Measurements from ENCODE around the gene WDR27.

GRCh38 chr6:169709293-169709692, 7.5 kb upstream of the WDR27 start:
- TF ChIP-seq CTCF (IDR thresholded peaks at IDR 0.05), result no peak
- TF ChIP-seq POLR2A (IDR thresholded peaks at IDR 0.05), result no peak
